Ovary (tissue), 3 donors: ENCODE data around the gene PHACTR1.

Experiments
- EP300 ChIP-seq: sonication (generic); formaldehyde crosslinking; IDR thresholded peaks from one replicate; pipeline ENCODE4 v1.6.1; 2017; ENCODE audit warnings: antibody characterized with exemption
- TF ChIP-seq, protein P1 (sequence below), 3 donors: fragments of 450-650 bp in 2 of 3; fragments of 200-600 bp in 1 of 3; IDR thresholded peaks; one replicate each; pipeline versions ENCODE4 v1.5.1 to v1.8.0; 2016 to 2022; ENCODE audit warnings: antibody characterized with exemption in 3 of 3, mild to moderate bottlenecking in 1 of 3
- donor health status: DM: no; HTN: no; CAD: no.

DNA sequence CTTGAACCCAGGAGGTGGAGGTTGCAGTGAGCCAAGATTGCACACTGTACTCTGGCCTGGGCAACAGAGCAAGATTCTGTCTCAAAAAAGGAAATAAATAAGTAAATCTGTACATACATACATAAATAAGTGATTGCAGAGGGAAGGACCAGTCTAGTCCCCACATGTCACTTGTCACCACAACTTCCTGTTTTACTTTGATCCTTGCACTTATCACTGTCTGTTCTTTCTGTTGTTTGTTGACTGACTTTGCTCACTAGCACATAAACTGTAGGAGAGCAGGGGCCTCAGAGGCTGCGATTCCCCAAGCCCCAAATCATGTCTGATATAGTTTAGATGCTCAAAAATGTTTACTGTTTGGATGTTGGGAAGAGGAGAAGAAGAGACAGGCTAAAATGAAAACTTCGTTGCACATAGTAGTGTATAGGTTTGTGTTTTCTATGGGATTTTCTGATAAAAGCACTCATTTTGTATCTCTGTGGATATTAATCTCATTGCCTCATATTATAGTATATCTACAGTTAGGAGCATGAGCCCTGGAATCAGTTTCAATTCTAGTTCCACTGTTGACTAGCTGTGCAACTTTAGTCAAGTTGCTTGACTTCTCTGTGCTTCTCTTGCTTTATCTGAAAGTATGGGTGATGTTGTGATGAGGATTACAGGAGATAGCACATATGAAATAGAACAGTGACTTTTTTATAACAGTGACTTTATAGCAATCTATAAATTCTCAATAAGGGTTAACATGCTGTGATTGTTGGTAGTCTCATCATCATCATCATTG is 446.8 kb downstream of the PHACTR1 start:
- TF ChIP-seq, protein P1, sequence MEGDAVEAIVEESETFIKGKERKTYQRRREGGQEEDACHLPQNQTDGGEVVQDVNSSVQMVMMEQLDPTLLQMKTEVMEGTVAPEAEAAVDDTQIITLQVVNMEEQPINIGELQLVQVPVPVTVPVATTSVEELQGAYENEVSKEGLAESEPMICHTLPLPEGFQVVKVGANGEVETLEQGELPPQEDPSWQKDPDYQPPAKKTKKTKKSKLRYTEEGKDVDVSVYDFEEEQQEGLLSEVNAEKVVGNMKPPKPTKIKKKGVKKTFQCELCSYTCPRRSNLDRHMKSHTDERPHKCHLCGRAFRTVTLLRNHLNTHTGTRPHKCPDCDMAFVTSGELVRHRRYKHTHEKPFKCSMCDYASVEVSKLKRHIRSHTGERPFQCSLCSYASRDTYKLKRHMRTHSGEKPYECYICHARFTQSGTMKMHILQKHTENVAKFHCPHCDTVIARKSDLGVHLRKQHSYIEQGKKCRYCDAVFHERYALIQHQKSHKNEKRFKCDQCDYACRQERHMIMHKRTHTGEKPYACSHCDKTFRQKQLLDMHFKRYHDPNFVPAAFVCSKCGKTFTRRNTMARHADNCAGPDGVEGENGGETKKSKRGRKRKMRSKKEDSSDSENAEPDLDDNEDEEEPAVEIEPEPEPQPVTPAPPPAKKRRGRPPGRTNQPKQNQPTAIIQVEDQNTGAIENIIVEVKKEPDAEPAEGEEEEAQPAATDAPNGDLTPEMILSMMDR (IDR thresholded peaks at IDR 0.05) = no peak
- no peak for TF ChIP-seq EP300
